ENCODE measurements around the gene ZDHHC6. TPM values are rescaled to one million over a fixed set of nuclear protein-coding genes. Genes with fewer than 3 reads are reported as not detected.

Gene ZDHHC6
- total and polyA plus RNA-seq, 10 of the 15 experiments (the other 5 are each of a cell fraction or from before 2014, with no cell fraction given): 23.8 to 59.4 (median 35.6) TPM

- intact Hi-C loops (cut with micrococcal nuclease; ENCODE audit: unreplicated experiment): no loop called here
- H3K4me1 ChIP-seq (ENCODE audit: control insufficient read depth, insufficient read depth, low read length): no peaks in the 10 kb centered on the region
- H3K4me3 ChIP-seq: no peak overlapping the region
- ATAC-seq: no peak
- H3K9ac ChIP-seq (ENCODE audit: control insufficient read depth, insufficient read depth, low read length): no peak overlapping the region
- ChIA-PET SMC1A (ENCODE audit: uncharacterized antibody, unreplicated experiment) (interaction anchor here (3.5 kb wide), 1 partner anchor 10 kb away, joined by 16 read pairs; no protein-coding TSS in a partner anchor), CTCF (interaction anchor here (0.6 to 2.5 kb wide), 8 partner anchors 10 to 284 kb away, joined by 3 to 17 read pairs (median 4); no protein-coding TSS in a partner anchor), RAD21 (ENCODE audit: unreplicated experiment) (no interaction called here), POLR2A (no interaction called here)
- no peak for FAIRE-seq
- no peaks in the 10 kb centered on the region for H3K27me3 ChIP-seq (replicated peaks in 1 of 2; ENCODE audit: control insufficient read depth in 2 of 2, insufficient read depth in 2 of 2, low read length in 1 of 2)
- TF ChIP-seq SUZ12 (IDR thresholded peaks at IDR 0.05; ENCODE audit: unreplicated experiment): no peak
- no peak for TF ChIP-seq EP300 (IDR thresholded peaks at IDR 0.05; ENCODE audit: borderline replicate concordance in 1 of 2, control insufficient read depth in 1 of 2, low read depth in 2 of 2, low read length in 2 of 2)
- TF ChIP-seq E4F1 (IDR thresholded peaks at IDR 0.05; ENCODE audit: borderline replicate concordance, partially characterized antibody): no peak
- TF ChIP-seq, protein P1, sequence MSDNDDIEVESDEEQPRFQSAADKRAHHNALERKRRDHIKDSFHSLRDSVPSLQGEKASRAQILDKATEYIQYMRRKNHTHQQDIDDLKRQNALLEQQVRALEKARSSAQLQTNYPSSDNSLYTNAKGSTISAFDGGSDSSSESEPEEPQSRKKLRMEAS (IDR thresholded peaks at IDR 0.05; ENCODE audit: low read depth, low read length): no peak
- no peak for TF ChIP-seq ZNF384 (IDR thresholded peaks at IDR 0.05; ENCODE audit: borderline replicate concordance, low read depth, low read length)
- TF ChIP-seq NFXL1 (IDR thresholded peaks at IDR 0.05; ENCODE audit: borderline replicate concordance): no peak
- TF ChIP-seq CHD2 (IDR thresholded peaks at IDR 0.05; ENCODE audit: borderline replicate concordance, low read depth, low read length): no peak
- no peak for TF ChIP-seq STAT3 (IDR thresholded peaks at IDR 0.05; ENCODE audit: low read depth, low read length)
- no peak for TF ChIP-seq SMAD5 (IDR thresholded peaks at IDR 0.05; ENCODE audit: low read depth)
- TF ChIP-seq, protein P2, sequence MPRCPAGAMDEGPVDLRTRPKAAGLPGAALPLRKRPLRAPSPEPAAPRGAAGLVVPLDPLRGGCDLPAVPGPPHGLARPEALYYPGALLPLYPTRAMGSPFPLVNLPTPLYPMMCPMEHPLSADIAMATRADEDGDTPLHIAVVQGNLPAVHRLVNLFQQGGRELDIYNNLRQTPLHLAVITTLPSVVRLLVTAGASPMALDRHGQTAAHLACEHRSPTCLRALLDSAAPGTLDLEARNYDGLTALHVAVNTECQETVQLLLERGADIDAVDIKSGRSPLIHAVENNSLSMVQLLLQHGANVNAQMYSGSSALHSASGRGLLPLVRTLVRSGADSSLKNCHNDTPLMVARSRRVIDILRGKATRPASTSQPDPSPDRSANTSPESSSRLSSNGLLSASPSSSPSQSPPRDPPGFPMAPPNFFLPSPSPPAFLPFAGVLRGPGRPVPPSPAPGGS (IDR thresholded peaks at IDR 0.05; ENCODE audit: borderline replicate concordance, insufficient read depth, low read depth, low read length, poor library complexity, severe bottlenecking): no peak
- TF ChIP-seq HDAC2 (IDR thresholded peaks at IDR 0.05): no peak
- TF ChIP-seq ETV6 (conservative IDR thresholded peaks at IDR 0.05 in 1 of 2, IDR thresholded peaks at IDR 0.05 in 1 of 2; ENCODE audit: borderline replicate concordance in 1 of 2, low read depth in 1 of 2): no peak
- TF ChIP-seq HDGF (IDR thresholded peaks at IDR 0.05): no peak
- TF ChIP-seq IRF5 (IDR thresholded peaks at IDR 0.05; ENCODE audit: borderline replicate concordance): no peak
- TF ChIP-seq BMI1 (IDR thresholded peaks at IDR 0.05; ENCODE audit: borderline replicate concordance): no peak
- no peak for TF ChIP-seq JUNB (IDR thresholded peaks at IDR 0.05)
- no peak for TF ChIP-seq GABPA (IDR thresholded peaks at IDR 0.05; ENCODE audit: low read depth)
- no peak for TF ChIP-seq CREM (IDR thresholded peaks at IDR 0.05; ENCODE audit: low read depth)
- in situ Hi-C loops (cut with MboI): no loop called here
- DNase-seq (ENCODE audit: low read depth, low spot score): no peak
- peaks cover 4 to 32% of the 10 kb centered on the region in 2 experiments for H3K36me3 ChIP-seq (ENCODE audit: control insufficient read depth in 2 of 2, insufficient read depth in 2 of 2, low read length in 1 of 2)
- no TSS peak for BruUV-seq (replicated peaks)
- H3K27ac ChIP-seq (ENCODE audit: control insufficient read depth, insufficient read depth): no peak overlapping the region
- no peak overlapping the region for H3K4me2 ChIP-seq (ENCODE audit: control insufficient read depth, insufficient read depth)
- no peaks in the 10 kb centered on the region for H3K9me3 ChIP-seq (replicated peaks; ENCODE audit: control insufficient read depth, insufficient read depth, low read length)
- no peak overlapping the region for H2AFZ ChIP-seq (ENCODE audit: control insufficient read depth, low read depth, low read length)
- WGBS (ENCODE audit: insufficient coverage, insufficient replicate concordance, low lambda C conversion rate, missing lambda C conversion rate): 100% methylated on average over 2 of the region's 2 CpGs
- H4K20me1 ChIP-seq (ENCODE audit: control insufficient read depth, insufficient read depth): no peaks in the 10 kb centered on the region
- H3K79me2 ChIP-seq (ENCODE audit: control insufficient read depth, insufficient read depth, low read length): no peaks in the 10 kb centered on the region
Observed at GRCh38 chr10:112424651-112425050, 22.1 kb downstream of the ZDHHC6 start.
